GM19452 (cell line): ENCODE results near the gene UBC.

ENCODE experiments used
- ATAC-seq: cut with Tn5 transposase; IDR thresholded peaks from one replicate; pipeline ENCODE4 v1.9.1; 2021; ENCODE audit not compliant: unreplicated experiment

Gene UBC

GRCh38 chr12:124914392-124915238, at the start of gene UBC:
Gene UBC, minus strand, starts transcription at chr12:124914650. Its CDS starts 879 bp downstream, at chr12:124913771.
- ATAC-seq, result peak; percentile 29

- no peak for ATAC-seq
Observed at GRCh38 chr12:124963211-124963610, 48.8 kb upstream of the UBC start.

- ATAC-seq, result no peak
Observed at GRCh38 chr12:124961055-124961454, 46.6 kb upstream of the UBC start.

GRCh38 chr12:124956571-124956970, 42.1 kb upstream of the UBC start:
- no peak for ATAC-seq

GRCh38 chr12:124954771-124955170, 40.3 kb upstream of the UBC start:
- ATAC-seq, result no peak

GRCh38 chr12:124953689-124954405, 39.4 kb upstream of the UBC start:
- ATAC-seq, result no peak

DNA sequence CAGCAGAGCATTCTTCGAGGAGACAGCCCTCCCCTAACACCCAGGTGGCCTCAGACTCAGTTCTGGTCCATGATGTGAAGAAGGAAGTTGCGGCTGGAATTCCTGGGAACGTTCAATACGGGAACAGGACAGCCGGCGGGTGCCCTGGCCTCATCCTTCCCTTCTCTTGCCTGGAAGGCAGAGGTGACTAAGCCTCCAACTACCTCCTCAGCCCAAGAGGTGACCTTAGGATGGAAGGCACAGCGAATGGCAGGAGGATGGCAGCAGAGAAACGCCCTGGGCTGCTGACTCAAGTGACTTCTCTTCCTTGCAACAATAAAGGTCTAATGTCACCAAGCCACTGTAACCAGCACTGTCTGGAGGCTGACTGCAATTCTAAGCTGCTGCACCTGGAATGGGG, 38.4 kb upstream of the UBC start:
- no peak for ATAC-seq

- ATAC-seq, result no peak
Observed at GRCh38 chr12:124952295-124952694, 37.8 kb upstream of the UBC start.

DNA sequence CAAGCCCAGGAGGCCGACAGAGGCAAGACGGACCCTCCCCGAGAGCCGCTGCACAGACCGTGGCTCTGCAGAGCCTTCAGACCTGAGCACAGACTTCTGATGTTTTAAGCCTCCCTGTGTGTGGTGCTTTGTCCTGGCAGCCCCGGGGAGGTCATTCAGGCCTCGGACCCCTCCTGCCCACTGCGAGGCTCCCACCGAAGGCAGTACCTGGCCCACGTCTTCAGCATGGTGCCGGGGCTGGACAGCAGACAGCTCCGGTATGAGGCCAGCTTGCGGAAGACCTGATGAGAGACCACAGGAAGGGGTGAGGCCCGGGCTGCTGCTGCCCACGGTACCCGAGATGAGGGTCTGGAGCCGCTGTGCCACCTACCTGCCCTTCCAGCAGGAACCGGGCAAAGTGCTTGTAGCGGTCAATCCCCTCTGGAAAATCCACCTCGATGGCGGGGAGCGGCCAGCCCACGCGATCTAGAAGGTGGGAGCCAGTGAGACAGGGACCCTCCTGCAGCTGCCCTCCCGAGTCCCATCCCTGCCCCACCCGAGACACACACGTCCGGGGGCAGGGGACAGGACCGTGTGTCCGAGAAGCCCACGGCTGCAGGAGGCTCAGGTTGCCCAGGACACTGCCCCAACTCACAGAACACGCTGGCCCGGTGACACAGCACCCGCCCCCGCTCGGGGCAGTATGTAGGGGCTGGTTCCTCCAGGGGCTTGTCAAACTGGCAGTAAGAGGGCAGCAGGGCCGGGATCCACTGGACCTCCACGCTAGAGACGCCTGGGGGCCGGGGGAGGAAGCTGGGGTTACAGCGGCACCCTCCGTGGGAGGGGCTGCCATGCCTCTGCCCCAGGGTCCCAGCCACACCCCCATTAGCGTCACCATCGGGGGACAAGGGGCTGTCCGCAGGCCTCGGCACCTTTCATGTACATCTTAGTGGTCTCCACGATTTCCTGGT, 35.6 kb upstream of the UBC start:
- no peak for ATAC-seq

- no peak for ATAC-seq
Observed at GRCh38 chr12:124949066-124949465, 34.6 kb upstream of the UBC start.

DNA sequence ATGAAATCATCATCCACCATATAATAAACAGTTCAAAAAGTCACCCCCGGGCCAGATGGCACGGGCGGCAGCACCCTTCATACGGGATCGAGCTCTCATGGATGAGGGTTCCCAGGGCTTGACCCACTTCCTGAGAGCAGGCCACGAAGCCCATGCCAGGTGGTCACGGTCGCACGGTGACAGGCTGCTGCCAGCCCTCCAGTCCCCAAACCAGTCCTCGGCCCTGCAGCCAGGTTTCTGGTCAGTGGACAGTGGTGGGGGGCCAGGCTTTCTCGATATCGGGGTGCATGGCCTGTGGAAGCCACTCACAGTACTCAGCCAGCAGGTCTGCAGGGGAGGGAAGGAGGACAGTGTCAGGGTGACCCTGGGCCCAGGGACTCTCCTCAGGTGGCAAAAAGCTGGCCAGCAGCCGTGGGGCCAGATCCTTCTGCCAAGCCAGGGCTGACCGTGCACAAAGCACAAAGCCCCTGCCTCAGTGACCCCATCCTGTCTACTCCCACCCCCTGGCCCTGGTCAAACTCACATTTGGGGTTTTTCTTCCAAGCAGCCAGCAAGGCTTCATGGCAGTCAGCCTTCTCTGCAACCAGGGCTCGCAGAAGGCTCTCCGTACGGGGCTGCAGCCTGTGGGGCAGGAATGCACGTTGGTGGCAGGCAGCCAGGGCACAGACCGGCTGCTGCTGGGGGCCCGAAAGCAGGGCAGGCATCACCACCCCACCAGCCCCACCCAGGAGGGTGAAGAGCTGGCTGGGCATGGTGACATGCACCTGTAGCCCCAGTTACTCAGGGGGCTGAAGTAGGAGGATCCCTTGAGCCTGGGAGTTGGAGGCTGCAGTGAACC, 33.3 kb upstream of the UBC start:
- ATAC-seq, result no peak

- no peak for ATAC-seq
Observed at GRCh38 chr12:124947013-124947412, 32.6 kb upstream of the UBC start.

- ATAC-seq, result no peak
Observed at GRCh38 chr12:124946447-124946793, 32.0 kb upstream of the UBC start.

GRCh38 chr12:124941170-124941527, 26.7 kb upstream of the UBC start:
- ATAC-seq, result no peak

DNA sequence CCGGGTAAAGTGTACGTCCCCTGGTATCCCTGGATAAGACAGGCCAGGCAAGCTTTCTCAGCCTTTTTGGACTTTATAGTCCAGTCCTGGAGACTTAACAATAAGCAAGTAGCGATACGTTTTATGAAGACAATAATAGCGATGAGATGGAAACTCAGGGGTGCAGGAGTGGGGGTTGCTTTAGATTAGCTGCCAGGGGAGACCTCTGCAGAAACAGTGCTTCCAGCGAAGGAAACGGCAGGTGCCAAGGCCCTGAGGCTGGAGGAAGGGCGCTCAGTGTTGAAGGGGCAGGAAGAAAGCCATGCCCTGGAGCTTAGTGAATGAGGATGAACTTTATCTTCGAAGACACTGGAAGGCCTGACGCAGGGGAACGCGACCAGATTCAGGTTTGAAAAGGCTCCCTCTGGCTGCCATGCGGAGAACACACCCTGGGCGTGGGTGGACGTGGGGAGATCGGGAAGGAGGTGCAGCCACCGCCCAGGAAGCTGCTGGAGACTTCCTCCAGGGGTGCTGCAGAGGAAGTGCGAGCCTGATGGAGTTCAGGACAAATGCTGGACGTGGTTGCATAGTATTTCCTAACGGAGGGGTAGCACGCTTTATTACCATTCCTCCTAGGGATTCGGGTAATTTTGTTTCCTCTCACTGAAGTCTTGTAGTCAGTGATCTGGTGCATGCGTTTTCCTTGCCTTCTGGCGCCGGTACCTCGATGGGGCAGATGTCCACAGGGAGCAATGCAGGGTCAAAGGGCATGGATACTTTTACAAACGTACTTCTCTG, 26.1 kb upstream of the UBC start:
- ATAC-seq, result peak; percentile 45

DNA sequence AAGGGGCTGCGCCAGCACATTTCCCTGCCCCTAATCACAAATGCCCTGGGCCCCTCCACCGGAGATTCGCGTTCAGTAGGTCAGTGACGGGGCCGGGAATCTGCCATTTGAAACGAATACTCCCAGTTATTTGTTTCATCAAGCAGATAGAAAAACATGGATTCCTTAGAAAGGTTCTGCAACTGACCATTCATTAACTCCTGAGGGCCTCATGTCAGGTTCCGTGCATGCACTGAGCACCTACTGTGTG, 25.6 kb upstream of the UBC start:
- no peak for ATAC-seq

GRCh38 chr12:124939421-124940142, 25.1 kb upstream of the UBC start:
- peak; percentile 50 for ATAC-seq

- peak; percentile 34 for ATAC-seq
Observed at GRCh38 chr12:124939079-124939420, 24.6 kb upstream of the UBC start.

DNA sequence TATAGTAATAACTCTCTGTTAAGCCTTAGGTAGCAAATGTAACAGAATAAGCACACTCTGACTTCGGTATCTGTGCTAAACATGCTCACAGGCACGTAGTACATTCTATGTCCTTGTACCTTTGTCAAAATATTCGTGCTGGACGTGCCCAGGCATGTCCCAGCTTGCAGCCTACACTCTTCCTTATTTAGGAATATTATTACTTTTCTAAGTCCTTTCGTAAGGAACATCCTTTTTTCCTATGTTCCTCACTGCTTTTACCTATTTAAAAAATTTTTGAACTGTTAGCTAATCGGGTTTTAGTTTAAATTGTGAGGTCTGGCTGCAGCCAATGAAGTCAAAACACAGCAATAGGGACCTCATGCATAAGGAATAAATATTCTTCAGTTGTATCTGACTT, 24.1 kb upstream of the UBC start:
- no peak for ATAC-seq

DNA sequence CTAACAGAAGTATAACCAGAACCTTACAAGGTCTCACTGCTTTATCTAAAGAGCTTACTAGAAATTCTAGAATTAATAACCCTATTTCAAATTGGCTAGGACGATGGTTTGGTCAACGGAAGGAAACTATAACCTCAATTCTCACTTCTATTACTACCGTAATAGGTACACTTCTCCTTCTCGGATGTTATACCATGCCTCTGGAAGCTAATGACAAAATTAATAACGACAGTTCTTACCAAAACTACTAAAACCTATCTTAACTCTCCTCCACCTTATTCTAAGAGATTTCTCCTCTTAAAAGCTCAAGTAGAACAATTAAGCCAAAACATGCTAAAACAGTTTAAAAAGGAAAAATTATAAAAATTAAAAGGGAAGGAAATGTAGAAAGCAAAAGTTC, 23.7 kb upstream of the UBC start:
- ATAC-seq, result no peak
